HFF-Myc (cell line): ENCODE results near the gene CDH4.

Experiments used
- DNase-seq: peaks from one replicate; pipeline ENCODE4 v3.0.0-alpha.2; 2011; ENCODE audit warnings: low read depth; ENCODE audit errors: extremely low read depth
- H3K4me3 ChIP-seq: replicated peaks from 2 replicates; pipeline ENCODE4 v1.5.1; 2011; ENCODE audit warnings: low read depth, mild to moderate bottlenecking, control low read depth, low read length
- CTCF ChIP-seq: IDR thresholded peaks from 2 replicates; pipeline ENCODE4 v1.5.1; 2012; ENCODE audit warnings: mild to moderate bottlenecking, low read depth, low read length, control low read depth; ENCODE audit errors: missing control alignments

CDH4 gene

GRCh38 chr20:61354901-61355495 lies 102.9 kb downstream of the CDH4 start:
- no peak for DNase-seq
- no peak overlapping the region for H3K4me3 ChIP-seq
- TF ChIP-seq CTCF: no peak

- no peak for TF ChIP-seq CTCF
- H3K4me3 ChIP-seq: no peak overlapping the region
- DNase-seq: no peak
These were observed 103.5 kb downstream of the CDH4 start for GRCh38 chr20:61355585-61355984.

GRCh38 chr20:61356196-61356595 lies 104.1 kb downstream of the CDH4 start:
- TF ChIP-seq CTCF: no peak
- DNase-seq: no peak

GRCh38 chr20:61357119-61357518 lies 105.1 kb downstream of the CDH4 start:
- H3K4me3 ChIP-seq: no peak overlapping the region
- DNase-seq: no peak
- TF ChIP-seq CTCF: no peak

More at GRCh38 chr20:61356196-61356595, 104.1 kb downstream of the CDH4 start:
- no peak overlapping the region for H3K4me3 ChIP-seq

GRCh38 chr20:61359254-61359653 lies 107.2 kb downstream of the CDH4 start:
- no peak overlapping the region for H3K4me3 ChIP-seq
- no peak for DNase-seq
- no peak for TF ChIP-seq CTCF

- DNase-seq: no peak
- H3K4me3 ChIP-seq: no peak overlapping the region
- TF ChIP-seq CTCF: no peak
These were observed 108.2 kb downstream of the CDH4 start for GRCh38 chr20:61360296-61360695.

GRCh38 chr20:61360940-61361339 lies 108.9 kb downstream of the CDH4 start:
- H3K4me3 ChIP-seq: no peak overlapping the region
- DNase-seq: no peak
- TF ChIP-seq CTCF: no peak
